Sigmoid colon (tissue), 4 donors: ENCODE measurements around the gene NTRK3.

Experiments used
- EP300 ChIP-seq, 4 donors: sonication (generic); formaldehyde crosslinking; IDR thresholded peaks; one replicate each; pipeline ENCODE4 v1.6.1; 2017; ENCODE audit warnings: antibody characterized with exemption in 4 of 4
- TF ChIP-seq, protein P1 (sequence below), 4 experiments: fragments of 450-650 bp in 3 of 4; fragments of 200-600 bp in 1 of 4; IDR thresholded peaks; one replicate each; pipeline ENCODE4 v1.5.1; 2016 to 2019; ENCODE audit warnings: antibody characterized with exemption in 4 of 4, mild to moderate bottlenecking in 3 of 4, moderate library complexity in 2 of 4

DNA sequence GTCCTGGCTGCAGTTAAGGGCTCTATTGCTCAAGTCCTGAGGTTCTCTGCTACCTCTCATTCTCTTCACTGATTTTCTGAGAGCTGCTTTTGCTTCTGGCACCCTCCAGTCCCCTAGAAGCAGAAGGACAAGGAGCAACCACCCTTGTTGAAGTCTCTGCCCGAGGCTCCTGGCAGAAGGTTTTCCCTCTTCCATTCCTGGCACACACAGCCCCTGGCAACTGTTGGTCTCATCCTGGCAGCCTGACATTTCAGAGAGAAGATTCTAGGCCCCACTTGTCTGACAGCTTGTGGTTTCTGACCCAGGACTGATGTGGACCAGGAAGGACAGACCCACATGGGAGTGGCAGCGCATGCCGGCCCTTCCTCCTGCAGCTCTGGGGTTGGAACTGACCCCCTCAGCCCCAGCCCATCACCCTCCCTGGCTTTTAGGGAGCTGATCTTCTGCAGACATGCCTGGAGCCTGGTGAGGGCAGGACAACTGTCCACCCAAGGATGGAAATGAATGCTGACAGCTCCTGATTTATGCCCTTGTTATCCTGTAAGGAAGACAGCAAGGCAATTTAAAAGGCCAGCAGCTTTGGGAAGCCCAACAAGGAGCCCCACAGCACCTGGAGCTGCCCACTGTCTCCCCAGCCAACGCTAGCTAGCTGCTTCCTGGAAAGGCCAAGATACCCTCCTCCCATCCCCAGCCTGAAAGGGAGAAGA, 13.0 kb upstream of the NTRK3 start:
- TF ChIP-seq, protein P1, sequence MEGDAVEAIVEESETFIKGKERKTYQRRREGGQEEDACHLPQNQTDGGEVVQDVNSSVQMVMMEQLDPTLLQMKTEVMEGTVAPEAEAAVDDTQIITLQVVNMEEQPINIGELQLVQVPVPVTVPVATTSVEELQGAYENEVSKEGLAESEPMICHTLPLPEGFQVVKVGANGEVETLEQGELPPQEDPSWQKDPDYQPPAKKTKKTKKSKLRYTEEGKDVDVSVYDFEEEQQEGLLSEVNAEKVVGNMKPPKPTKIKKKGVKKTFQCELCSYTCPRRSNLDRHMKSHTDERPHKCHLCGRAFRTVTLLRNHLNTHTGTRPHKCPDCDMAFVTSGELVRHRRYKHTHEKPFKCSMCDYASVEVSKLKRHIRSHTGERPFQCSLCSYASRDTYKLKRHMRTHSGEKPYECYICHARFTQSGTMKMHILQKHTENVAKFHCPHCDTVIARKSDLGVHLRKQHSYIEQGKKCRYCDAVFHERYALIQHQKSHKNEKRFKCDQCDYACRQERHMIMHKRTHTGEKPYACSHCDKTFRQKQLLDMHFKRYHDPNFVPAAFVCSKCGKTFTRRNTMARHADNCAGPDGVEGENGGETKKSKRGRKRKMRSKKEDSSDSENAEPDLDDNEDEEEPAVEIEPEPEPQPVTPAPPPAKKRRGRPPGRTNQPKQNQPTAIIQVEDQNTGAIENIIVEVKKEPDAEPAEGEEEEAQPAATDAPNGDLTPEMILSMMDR (IDR thresholded peaks at IDR 0.05) = no peak
- TF ChIP-seq EP300 (IDR thresholded peaks at IDR 0.05) = no peak
